Hepatocyte (in vitro differentiated cells): ENCODE results near the gene CLK3. TPM values are rescaled to one million over a fixed set of nuclear protein-coding genes. Genes with fewer than 3 reads are reported as not detected.

Experiments used
- DNase-seq: peaks from one replicate; pipeline ENCODE4 v3.0.0-alpha.2; 2016; ENCODE audit warnings: low spot score
- H2AFZ ChIP-seq: fragments of 200-600 bp; sonication (generic); 2 replicates; pipeline ENCODE4 v1.6.0; 2016; ENCODE audit warnings: antibody characterized with exemption, mild to moderate bottlenecking
- H3K27ac ChIP-seq: fragments of 200-600 bp; sonication (generic); 2 replicates; pipeline ENCODE4 v1.5.1; 2016; ENCODE audit warnings: mild to moderate bottlenecking
- H3K27me3 ChIP-seq: fragments of 200-600 bp; sonication (generic); 2 replicates; pipeline ENCODE4 v1.6.1; 2016
- H3K36me3 ChIP-seq: fragments of 200-600 bp; sonication (generic); replicated peaks from 2 replicates; pipeline ENCODE4 v1.5.1; 2016; ENCODE audit warnings: low read depth; ENCODE audit not compliant: insufficient read depth
- H3K4me1 ChIP-seq: fragments of 200-600 bp; sonication (generic); 2 replicates; pipeline ENCODE4 v1.5.1; 2016; ENCODE audit warnings: mild to moderate bottlenecking, moderate library complexity; ENCODE audit not compliant: insufficient read depth
- H3K4me2 ChIP-seq: fragments of 200-600 bp; sonication (generic); 2 replicates; pipeline ENCODE4 v1.6.0; 2016
- H3K4me3 ChIP-seq: fragments of 200-600 bp; sonication (generic); 2 replicates; pipeline ENCODE4 v1.5.1; 2016; ENCODE audit warnings: mild to moderate bottlenecking
- H3K79me2 ChIP-seq: fragments of 200-600 bp; sonication (generic); 2 replicates; pipeline ENCODE4 v1.6.0; 2017; ENCODE audit warnings: mild to moderate bottlenecking
- H3K9me2 ChIP-seq: fragments of 200-600 bp; sonication (generic); replicated peaks from 2 replicates; pipeline ENCODE4 v1.6.0; 2017; ENCODE audit warnings: mild to moderate bottlenecking; ENCODE audit not compliant: insufficient read depth
- H3K9me3 ChIP-seq: fragments of 200-600 bp; sonication (generic); 2 replicates; pipeline ENCODE4 v1.5.1; 2016; ENCODE audit warnings: low read depth, mild to moderate bottlenecking
- H4K20me1 ChIP-seq: fragments of 200-600 bp; sonication (generic); 2 replicates; pipeline ENCODE4 v1.6.0; 2016; ENCODE audit warnings: mild to moderate bottlenecking; ENCODE audit not compliant: insufficient read depth, poor library complexity, severe bottlenecking
- EZH2 ChIP-seq: fragments of 200-600 bp; sonication (generic); IDR thresholded peaks from 2 replicates; pipeline ENCODE4 v1.6.1; 2016; ENCODE audit warnings: antibody characterized with exemption, mild to moderate bottlenecking, borderline replicate concordance
- EZH2phosphoT487 ChIP-seq: fragments of 200-600 bp; sonication (generic); IDR thresholded peaks from one replicate; pipeline ENCODE4 v1.6.1; 2018; ENCODE audit warnings: antibody characterized with exemption, mild to moderate bottlenecking, low read depth, moderate library complexity; ENCODE audit not compliant: unreplicated experiment, severe bottlenecking
- WGBS: methylation state at CpG from one replicate; pipeline ENCODE4 v1.1.6; 2016; ENCODE audit warnings: low lambda C conversion rate; ENCODE audit errors: missing lambda C conversion rate; 5-methylcytosine and 5-hydroxymethylcytosine counted together
- polyA plus RNA-seq: library from polyadenylated mRNA; unstranded; fragments of >200 nt; fragmentation: Nextera tagmentation; extraction: Ambion mirVana; gene quantifications from 2 replicates; pipeline ENCODE4 v1.2.1, GENCODE V29; 2016
- total RNA-seq: library from RNA; depleted of rRNA; stranded (reverse); fragments of >200 nt; gene quantifications from 2 replicates; pipeline ENCODE4 v1.2.3, GENCODE V29; 2014
- TF ChIP-seq, protein P1 (sequence below): fragments of 200-600 bp; sonication (generic); IDR thresholded peaks from 2 replicates; pipeline ENCODE4 v1.5.1; 2016; ENCODE audit warnings: antibody characterized with exemption, mild to moderate bottlenecking; ENCODE audit not compliant: poor library complexity

Gene CLK3
- total and polyA plus RNA-seq, 2 experiments from 2014 or later: 69.0 to 71.3 TPM

DNA sequence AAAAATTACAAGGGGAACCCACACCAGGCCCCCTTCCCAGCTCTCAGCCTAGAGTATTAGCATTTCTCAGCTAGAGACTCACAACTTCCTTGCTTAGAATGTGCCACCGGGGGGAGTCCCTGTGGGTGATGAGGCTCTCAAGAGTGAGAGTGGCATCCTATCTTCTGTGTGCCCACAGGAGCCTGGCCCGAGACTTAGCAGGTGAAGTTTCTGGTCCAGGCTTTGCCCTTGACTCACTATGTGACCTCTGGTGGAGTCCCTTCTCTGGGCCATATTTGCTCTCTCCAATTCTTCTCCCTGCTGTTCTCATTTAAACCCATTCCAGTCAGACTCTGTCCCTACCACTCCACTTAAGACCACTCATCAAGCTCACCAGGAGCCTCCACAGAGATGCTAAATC, 18.1 kb downstream of the CLK3 start:
- H3K36me3 ChIP-seq: no peaks in the 10 kb centered on the region
- 77% methylated on average over 2 of the region's 2 CpGs for WGBS
- no peak overlapping the region for H3K27ac ChIP-seq

DNA sequence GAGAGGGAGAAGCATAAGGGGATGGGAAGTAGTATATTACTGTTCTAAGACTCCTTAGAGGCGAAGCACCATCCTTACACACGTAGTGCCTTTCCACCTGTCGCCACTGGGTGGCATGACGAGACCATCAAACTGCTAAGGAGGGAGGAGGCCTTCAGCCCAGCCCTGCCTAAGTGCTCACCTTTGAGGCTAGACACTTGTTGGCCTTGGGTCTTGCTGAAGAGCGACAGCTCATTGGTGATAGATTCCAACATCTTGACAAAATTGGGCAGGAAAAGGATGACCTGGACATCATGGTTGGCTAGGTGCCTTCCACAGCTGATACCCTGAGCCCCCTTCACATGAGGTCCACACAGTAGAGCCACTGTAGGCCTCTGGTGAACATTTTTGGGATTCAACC, 19.6 kb downstream of the CLK3 start:
- H3K79me2 ChIP-seq: peaks cover 9% of the 10 kb centered on the region
- no peak overlapping the region for H3K27ac ChIP-seq
- H3K9me2 ChIP-seq: no peaks in the 10 kb centered on the region
- no peak overlapping the region for H2AFZ ChIP-seq
- no peaks in the 10 kb centered on the region for H3K4me1 ChIP-seq
- no peaks in the 10 kb centered on the region for H3K9me3 ChIP-seq
- H3K4me2 ChIP-seq: no peak overlapping the region
- no peaks in the 10 kb centered on the region for H3K27me3 ChIP-seq
- WGBS: 34% methylated on average over 5 of the region's 5 CpGs
- H3K36me3 ChIP-seq: no peaks in the 10 kb centered on the region
- H3K4me3 ChIP-seq: no peak overlapping the region
- TF ChIP-seq EZH2 (no peak), EZH2phosphoT487 (no peak)
- TF ChIP-seq, protein P1, sequence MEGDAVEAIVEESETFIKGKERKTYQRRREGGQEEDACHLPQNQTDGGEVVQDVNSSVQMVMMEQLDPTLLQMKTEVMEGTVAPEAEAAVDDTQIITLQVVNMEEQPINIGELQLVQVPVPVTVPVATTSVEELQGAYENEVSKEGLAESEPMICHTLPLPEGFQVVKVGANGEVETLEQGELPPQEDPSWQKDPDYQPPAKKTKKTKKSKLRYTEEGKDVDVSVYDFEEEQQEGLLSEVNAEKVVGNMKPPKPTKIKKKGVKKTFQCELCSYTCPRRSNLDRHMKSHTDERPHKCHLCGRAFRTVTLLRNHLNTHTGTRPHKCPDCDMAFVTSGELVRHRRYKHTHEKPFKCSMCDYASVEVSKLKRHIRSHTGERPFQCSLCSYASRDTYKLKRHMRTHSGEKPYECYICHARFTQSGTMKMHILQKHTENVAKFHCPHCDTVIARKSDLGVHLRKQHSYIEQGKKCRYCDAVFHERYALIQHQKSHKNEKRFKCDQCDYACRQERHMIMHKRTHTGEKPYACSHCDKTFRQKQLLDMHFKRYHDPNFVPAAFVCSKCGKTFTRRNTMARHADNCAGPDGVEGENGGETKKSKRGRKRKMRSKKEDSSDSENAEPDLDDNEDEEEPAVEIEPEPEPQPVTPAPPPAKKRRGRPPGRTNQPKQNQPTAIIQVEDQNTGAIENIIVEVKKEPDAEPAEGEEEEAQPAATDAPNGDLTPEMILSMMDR: peak; percentile 82
- H4K20me1 ChIP-seq: peaks cover 8% of the 10 kb centered on the region
- peak; percentile 81 for DNase-seq

More for the DNA sequence above, 18.1 kb downstream of the CLK3 start:
- no peaks in the 10 kb centered on the region for H3K9me3 ChIP-seq
- peaks cover 8% of the 10 kb centered on the region for H4K20me1 ChIP-seq
- H3K4me2 ChIP-seq: no peak overlapping the region
- no peaks in the 10 kb centered on the region for H3K27me3 ChIP-seq
- DNase-seq: no peak
- TF ChIP-seq EZH2 (no peak), EZH2phosphoT487 (no peak)
- TF ChIP-seq, protein P1: no peak
- H3K4me3 ChIP-seq: no peak overlapping the region
- H3K9me2 ChIP-seq: no peaks in the 10 kb centered on the region
- H2AFZ ChIP-seq: no peak overlapping the region
- H3K4me1 ChIP-seq: no peaks in the 10 kb centered on the region
- H3K79me2 ChIP-seq: no peaks in the 10 kb centered on the region

DNA sequence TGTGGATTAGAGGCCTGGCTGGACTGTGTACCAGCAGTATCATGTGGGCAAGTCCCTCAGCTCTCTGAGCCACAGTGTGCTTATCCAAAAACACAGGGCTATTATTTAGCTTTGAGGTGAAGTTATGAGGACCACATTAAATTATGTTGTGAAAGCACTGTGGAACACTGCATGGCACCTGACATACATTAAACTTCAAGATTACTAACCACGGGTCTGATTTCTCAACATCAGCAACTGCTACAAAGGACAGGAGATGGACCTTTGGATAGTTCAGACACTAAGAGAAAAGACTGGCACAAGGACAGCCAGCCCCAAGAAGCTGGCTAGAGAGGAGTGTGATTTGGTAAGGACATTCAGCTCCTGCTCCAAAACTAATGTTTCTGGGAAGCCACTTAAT, 21.3 kb downstream of the CLK3 start:
- no peak for DNase-seq
- Histone ChIP-seq H3K4me3 (no peak overlapping the region), H2AFZ (no peak overlapping the region), H3K79me2 (peaks cover 20% of the 10 kb centered on the region), H3K4me1 (peaks cover 13% of the 10 kb centered on the region), H3K27me3 (no peaks in the 10 kb centered on the region), H3K4me2 (no peak overlapping the region), H3K9me3 (no peaks in the 10 kb centered on the region), H3K9me2 (no peaks in the 10 kb centered on the region), H3K36me3 (no peaks in the 10 kb centered on the region), H3K27ac (no peak overlapping the region), H4K20me1 (no peaks in the 10 kb centered on the region)
- WGBS: 100% methylated on average over 1 of the region's 1 CpG
- TF ChIP-seq, protein P1: no peak
- no peak for TF ChIP-seq EZH2
- TF ChIP-seq EZH2phosphoT487: no peak

DNA sequence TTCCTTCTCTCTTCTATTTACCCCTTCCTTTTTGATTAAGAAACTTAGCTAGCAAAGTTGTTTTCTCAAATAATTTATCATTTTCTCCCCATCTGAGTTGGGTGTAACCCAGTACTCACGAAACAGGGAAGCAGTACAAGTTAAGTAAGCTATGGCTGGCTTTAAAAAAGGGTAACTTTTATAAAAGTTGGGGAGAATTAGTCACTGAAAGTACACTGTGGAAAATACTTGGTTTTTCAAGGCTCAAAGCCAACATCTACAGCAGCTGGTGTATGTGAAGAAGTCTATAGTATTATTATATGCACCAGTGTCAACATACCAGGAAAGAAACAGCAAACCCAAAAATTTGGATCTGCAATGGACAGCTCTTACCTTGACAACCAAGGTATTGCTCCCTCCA, 25.5 kb downstream of the CLK3 start:
- TF ChIP-seq EZH2phosphoT487 (no peak), EZH2 (no peak)
- TF ChIP-seq, protein P1: no peak

More for the DNA sequence above, 25.5 kb downstream of the CLK3 start:
- Histone ChIP-seq H3K27me3 (no peaks in the 10 kb centered on the region), H3K27ac (peak overlapping the region; percentile 96), H3K9me3 (no peaks in the 10 kb centered on the region), H2AFZ (no peak overlapping the region), H4K20me1 (no peaks in the 10 kb centered on the region), H3K36me3 (no peaks in the 10 kb centered on the region), H3K4me2 (no peak overlapping the region), H3K4me1 (peaks cover 30% of the 10 kb centered on the region), H3K79me2 (peaks cover 36% of the 10 kb centered on the region), H3K4me3 (no peak overlapping the region), H3K9me2 (no peaks in the 10 kb centered on the region)
- WGBS: 89% methylated on average over 1 of the region's 1 CpG
- no peak for DNase-seq
